HG03342 (cell line): ENCODE data around the gene DLG2.

ENCODE experiments used
- ATAC-seq: cut with Tn5 transposase; IDR thresholded peaks from one replicate; pipeline ENCODE4 v1.9.1; 2021; ENCODE audit warnings: mild to moderate bottlenecking, moderate library complexity; ENCODE audit not compliant: unreplicated experiment

DLG2 gene

DNA sequence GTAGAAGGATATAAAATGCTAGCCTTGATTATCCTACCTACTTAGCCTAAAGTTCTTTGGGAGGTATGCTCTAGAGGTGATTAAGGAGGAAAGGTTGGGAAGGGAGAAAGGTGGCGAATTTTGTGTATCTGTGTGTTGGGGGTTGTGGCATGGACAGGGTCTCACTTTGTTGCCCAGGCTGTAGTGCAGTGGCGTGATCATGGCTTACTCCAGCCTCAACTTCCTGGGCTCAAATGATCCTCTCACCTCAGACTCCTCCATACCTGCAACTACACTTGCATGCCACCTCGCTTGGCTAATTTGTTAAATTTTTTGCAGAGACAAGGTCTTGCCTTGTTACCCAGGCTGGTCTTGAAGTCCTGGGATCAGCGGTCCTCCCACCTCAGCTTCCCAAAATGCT is 1094.8 kb downstream of the DLG2 start:
- ATAC-seq = no peak

DNA sequence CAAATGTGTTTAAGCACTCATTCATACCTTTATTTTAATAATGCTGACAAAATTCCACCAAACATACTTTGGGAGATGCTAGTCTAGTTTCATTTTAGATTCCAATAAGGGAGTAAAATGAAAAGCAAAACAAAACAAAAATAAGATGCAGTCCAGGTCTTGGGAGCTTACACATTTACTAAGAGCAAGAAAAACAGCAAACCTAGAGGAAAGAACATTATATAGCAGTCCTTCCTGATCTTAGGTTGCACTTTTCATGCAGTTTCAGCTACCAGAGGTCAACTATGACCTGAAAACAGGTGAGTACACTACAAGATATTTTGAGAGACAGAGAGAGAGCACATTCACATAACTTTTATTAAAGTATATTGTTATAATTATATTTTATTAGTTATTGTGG is 1100.9 kb downstream of the DLG2 start:
- peak; percentile 48 for ATAC-seq

- ATAC-seq = no peak
Measured at GRCh38 chr11:84524422-84525051, 1102.6 kb downstream of the DLG2 start.

DNA sequence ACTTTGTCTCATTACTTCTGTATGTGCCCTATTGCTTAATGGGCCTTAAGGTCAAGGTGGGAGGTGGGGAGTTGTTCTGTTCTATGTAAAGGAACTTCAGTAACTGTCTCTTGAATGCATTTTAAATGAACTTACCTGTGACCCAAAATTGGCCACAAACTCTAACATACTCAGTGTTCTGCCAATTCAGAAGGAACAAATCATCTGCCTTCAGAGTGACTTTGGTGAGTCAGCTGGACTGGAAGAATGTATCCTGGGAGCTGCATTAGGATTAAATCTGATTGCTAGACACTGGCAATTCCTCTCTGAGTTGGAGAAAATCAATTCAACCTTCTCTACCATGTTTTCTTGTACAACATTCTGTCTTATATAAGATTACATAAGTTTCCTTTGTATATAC is 1104.8 kb downstream of the DLG2 start:
- ATAC-seq = no peak

DNA sequence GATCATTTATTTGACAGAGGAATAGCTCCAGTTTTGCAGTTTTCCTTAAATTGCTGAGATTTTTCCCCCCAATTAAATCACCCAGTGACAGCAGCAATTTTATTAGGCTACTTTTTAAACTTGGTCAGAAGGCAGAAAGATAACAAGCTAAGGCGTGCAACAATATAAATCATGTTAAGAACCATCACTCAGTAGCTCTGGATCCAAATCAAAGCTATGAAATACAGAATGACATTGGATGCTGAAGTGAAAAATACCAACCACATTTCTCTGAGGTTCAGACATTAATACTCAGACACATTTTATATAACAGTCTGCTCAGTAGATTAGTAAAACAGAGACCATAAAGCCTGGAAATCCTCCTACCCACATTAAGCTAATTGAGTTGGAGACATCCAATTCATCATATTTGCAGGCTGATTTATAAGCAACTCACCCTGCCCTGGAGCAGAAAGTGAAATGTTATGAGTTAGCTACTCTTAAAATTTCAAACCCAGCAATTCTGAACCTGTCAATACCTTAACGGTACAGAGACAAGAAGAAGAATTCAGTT is 1108.4 kb downstream of the DLG2 start:
- no peak for ATAC-seq

GRCh38 chr11:84514436-84514835 is 1112.7 kb downstream of the DLG2 start:
- ATAC-seq = no peak

DNA sequence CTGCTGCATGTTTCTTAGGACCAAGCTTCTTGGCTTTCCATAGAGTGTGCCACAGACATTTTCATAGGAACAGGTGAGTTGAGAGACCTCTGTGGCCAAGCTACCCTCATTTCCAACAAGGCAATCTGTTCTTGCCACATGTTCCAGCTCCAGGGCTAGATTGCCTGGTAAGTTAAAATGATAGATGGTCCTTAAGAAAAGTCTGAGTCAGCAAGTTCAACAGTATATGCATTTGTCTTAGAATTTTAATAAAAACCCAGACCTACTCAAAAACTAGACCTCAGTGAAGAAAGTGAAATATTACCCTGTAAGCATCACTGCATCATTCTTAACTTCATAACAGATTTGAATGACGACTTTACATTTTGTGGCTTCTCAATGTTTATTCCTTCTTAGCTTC is 1123.6 kb downstream of the DLG2 start:
- no peak for ATAC-seq

DNA sequence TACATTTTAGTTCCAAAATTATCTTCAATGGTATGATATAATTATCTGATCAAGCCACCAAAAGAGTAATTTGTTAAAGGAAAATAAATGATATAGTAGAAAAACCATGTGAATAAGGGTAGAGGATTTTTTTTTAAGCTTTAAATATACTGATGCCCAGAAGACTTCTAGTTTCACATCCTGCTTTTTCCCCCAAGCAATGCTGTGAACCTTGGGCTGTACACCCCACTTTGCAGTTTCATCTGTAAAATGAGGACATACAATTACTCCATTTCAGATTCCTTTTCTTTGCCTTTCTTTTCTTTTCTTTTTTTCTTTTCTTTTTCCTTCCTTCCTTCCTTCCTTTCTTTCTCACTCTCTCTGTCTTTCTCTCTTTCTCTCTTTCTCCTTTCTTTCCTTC is 1125.4 kb downstream of the DLG2 start:
- ATAC-seq = no peak

DNA sequence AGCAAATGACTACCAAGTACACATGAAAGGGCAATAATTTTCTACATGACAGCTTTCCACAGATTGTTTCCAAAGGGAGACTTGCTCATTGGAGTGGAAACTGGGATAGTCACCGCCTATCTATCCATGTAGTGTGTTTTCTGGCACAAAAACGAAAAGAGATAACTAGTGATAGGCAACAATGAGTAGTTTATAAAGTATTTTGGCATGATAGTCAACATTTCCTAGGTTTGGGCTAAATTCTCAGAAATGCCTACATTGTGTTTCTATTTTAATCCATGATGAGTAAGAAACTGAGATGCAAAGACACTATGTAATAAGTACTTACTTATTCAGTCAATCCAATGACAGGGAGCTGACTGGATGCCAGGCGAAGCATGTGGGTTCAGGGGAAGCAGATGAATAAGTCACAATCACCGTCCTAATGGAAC is 1129.1 kb downstream of the DLG2 start:
- ATAC-seq = no peak

DNA sequence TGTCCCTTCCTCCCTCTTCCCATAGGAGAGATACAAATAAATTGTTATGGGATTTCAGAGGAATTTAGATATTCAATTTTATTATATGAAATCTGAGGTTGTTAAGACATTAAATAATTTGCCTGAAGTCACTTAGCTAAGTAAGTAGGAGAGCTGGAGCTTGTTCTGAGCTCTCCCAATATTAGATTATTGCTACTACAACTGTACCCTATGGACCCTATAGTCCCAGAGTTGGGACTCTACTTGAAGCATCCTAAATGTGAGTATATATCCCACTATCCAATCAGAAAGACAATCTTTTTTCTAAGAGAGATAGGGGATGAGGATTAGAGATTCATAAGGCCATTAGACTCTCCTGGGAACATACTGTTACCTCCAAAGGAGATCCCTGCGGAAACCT is 1130.0 kb downstream of the DLG2 start:
- ATAC-seq = no peak

DNA sequence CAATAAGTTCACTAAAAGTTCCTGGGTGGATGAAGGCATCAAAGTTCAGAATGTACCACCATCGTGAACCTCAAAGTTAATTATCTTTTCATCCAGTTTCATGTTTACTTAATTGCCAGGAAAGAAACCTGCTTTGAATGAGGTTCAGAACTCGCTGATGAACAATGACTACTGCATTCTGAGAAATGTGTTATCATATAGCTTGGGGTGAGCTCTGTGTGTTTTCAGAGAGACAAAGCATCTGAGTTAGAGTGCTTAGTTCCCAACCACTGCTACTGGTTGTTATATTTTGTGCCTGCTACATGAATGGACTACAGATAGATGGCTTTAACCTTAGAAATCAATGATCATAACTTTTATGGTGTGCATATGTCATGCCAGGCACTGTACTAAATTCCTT is 1131.0 kb downstream of the DLG2 start:
- no peak for ATAC-seq

DNA sequence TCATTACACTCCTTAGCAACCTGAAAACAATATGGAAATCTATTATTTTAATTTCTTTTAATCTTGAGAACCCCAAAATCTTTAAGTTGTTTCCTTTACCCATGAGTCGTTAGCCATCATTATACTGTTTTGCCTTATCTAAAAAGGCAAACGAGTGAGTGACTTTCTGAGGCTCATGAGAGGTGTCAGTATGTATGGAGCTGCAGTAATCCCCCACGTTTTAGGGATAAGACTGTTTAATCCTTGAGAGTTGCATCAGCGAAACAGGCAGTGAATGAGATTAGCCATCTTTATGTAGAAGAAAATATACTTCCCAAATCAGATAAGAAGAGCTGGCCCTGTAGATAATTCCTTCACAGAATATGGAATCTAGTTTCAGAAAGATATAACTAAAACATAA is 1147.0 kb downstream of the DLG2 start:
- no peak for ATAC-seq

DNA sequence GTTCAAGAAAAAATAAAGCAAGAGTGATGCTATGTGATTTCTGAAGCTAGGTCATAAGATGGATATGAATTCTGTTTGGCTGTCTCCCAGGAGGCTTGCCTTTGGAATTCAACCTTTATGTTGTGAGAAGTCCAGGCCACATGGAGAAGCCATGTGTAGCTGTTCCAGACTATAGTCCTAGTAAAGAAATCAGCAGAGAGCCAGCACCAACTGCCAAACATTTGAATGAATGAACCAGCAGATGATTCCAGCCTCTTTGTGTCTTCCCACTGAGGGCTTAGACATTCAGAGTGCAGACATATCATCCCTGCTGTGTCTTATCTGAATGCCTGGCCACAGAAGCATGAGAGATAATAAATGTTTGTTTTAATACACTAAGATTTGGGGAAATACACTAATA is 1150.6 kb downstream of the DLG2 start:
- ATAC-seq = no peak

- ATAC-seq = no peak
Measured at GRCh38 chr11:84471501-84471900, 1155.6 kb downstream of the DLG2 start.

GRCh38 chr11:84468235-84468634 is 1158.9 kb downstream of the DLG2 start:
- ATAC-seq = no peak

DNA sequence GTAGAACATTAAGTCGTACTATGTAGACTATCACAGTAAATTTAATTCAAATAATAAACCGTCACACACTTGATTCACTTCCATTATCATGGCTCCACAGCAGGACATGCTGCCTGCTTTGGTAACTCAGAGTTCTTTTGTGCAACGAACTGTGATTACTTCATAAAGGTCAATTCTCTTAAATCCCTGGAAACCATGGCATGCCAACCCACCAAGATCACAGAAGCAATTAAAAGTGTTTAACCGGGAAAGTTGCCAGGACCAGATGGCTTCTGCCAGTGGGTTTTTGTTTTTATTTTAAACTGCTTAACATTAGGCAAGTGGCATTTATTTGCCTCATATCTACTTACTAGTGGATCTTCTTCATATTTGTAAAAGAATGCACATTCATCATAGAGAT is 1162.1 kb downstream of the DLG2 start:
- ATAC-seq = no peak

DNA sequence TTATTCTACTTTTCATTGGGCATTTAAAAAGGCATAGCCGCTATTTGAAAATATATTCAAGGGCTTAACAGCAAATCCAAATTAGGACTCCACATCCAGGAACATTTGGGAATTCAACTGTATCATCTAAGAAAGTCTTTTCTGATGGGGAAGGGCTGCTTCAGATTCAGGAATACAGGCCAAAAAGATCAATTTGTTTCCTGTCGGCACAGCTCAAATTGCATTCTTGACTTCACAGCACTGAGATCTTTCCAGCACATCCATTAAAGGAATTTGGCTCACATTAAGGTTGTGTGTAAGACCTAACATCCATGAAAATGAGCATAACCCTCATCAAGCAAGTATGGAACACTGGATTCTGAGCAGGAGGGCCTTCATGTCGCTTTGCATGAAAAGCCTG is 1171.5 kb downstream of the DLG2 start:
- no peak for ATAC-seq

GRCh38 chr11:84452211-84452610 is 1174.9 kb downstream of the DLG2 start:
- no peak for ATAC-seq

DNA sequence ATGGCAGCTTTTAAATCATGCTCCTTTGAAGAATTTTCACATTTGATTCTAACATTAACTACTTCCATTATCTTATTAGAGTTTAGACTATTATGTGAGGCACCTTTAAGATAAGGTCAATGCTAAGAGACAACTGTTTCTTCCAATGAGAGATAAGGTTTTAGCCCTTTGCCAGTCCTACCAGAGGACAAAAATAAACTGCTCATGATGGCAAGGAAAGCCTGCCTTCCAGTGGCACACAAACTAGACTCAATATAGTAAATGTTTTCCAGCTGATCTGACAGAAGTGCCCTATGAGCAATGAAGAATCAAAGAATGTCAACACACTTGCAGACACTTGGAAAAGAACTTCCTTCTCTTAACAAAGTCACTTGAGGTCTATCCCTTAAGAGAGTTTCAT is 1188.6 kb downstream of the DLG2 start:
- ATAC-seq = no peak

GRCh38 chr11:84437071-84437980 is 1189.8 kb downstream of the DLG2 start:
- peak; percentile 92 for ATAC-seq

- no peak for ATAC-seq
Measured at GRCh38 chr11:84430661-84431060, 1196.5 kb downstream of the DLG2 start.

- ATAC-seq = no peak
Measured at GRCh38 chr11:84425673-84426072, 1201.5 kb downstream of the DLG2 start.
